ENCODE measurements around the gene FUZ. TPM values are rescaled to one million over a fixed set of nuclear protein-coding genes. Genes with fewer than 3 reads are reported as not detected.
A peak's percentile ranks its signal among the peaks of the same experiment; 100 is the strongest.

FUZ gene
- total and polyA plus RNA-seq, 10 donors, result 10.7 to 22.1 (median 16.8) TPM

DNA sequence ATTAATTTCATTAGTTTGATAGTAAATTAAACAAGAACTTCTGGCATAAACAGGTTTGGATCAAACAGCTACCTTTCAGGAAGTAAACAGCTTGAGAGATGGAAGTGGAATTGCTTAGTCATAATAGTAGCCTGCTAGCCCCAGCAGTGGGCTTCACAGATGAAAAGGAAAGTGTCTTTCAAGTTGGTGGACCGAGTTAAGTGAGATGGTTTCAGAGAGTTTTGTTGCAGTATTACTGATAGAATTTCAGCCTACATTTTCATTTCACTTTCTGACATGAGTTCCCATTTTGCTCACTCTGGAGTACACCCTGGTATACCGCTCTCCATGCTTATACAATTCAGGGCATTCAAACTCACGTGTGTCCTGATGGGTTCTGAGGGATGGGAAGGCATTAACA, 35.8 kb upstream of the FUZ start:
- TF ChIP-seq, protein P1, sequence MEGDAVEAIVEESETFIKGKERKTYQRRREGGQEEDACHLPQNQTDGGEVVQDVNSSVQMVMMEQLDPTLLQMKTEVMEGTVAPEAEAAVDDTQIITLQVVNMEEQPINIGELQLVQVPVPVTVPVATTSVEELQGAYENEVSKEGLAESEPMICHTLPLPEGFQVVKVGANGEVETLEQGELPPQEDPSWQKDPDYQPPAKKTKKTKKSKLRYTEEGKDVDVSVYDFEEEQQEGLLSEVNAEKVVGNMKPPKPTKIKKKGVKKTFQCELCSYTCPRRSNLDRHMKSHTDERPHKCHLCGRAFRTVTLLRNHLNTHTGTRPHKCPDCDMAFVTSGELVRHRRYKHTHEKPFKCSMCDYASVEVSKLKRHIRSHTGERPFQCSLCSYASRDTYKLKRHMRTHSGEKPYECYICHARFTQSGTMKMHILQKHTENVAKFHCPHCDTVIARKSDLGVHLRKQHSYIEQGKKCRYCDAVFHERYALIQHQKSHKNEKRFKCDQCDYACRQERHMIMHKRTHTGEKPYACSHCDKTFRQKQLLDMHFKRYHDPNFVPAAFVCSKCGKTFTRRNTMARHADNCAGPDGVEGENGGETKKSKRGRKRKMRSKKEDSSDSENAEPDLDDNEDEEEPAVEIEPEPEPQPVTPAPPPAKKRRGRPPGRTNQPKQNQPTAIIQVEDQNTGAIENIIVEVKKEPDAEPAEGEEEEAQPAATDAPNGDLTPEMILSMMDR (IDR thresholded peaks at IDR 0.05 in 8 of 11, conservative IDR thresholded peaks at IDR 0.05 in 3 of 11), result no peak
- TF ChIP-seq POLR2AphosphoS5 (IDR thresholded peaks at IDR 0.05) (no peak), POLR2A (IDR thresholded peaks at IDR 0.05) (no peak)
- intact Hi-C loops (cut with DNase I; ENCODE audit: low total_unique reads), result no loop called here
- peak overlapping the region in 4 of 8 donors; percentile 18 to 99 (median 42) for H3K27ac ChIP-seq
- no peak for DNase-seq
- H3K4me1 ChIP-seq, result peaks cover 14 to 74% (median 54%) of the 10 kb centered on the region in 6 donors
- peaks cover 0 to 5% (median 0%) of the 10 kb centered on the region in 7 donors for H3K27me3 ChIP-seq (replicated peaks in 1 of 7)
- peaks cover 0 to 6% (median 0%) of the 10 kb centered on the region in 8 donors for H3K9me3 ChIP-seq
- no peak overlapping the region for H3K4me3 ChIP-seq
- no peaks in the 10 kb centered on the region for H3K36me3 ChIP-seq
- 69 to 82% (median 76%) methylated on average over 3 of the region's 3 CpGs for WGBS, 5 donors

DNA sequence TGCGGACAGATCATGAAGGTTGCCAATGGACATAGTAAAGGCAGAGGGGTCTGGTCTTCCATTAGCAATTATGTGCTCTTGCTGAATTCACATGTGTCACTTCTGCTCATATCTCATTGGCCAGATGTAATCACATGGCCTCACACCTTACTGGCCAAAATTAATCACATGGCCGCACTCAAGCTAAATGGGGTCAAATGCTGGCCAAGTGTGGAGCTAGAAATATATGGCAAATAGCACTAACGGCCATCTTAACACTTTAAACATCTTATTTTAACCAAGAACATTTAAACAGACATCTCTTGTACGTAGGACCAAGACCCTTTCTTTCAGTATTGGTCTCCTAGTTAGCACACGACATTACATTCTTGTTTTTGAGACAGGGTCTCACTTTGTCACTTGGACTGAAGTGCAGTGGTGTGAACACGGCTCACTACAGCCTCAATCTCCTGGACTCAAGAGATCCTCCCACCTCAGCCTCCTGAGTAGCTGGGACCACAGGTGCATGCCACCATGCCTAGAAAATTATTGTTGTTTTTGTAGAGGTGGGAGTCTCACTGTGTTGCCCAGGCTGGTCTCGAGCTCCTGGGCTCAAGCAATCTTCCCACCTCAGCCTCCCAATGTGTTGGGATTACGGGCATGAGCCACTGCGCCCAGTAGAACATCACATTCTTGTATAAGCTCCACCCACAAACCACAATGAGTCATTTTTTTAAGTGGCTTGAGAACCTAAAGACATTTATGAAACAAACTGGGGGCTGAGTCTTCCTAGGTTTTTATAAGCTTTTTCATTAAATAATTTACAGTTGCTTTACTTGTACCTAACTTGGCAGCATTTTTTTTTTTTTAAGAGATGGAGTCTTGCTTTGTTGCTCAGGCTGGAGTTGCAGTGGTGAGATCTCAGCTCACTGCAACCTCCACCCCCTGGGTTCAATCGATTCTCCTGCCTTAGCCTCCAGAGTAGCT, 34.9 kb upstream of the FUZ start:
- 66 to 82% (median 70%) methylated on average over 10 of the region's 10 CpGs for WGBS, 5 donors
- Histone ChIP-seq H3K4me1 (peaks cover 9 to 74% (median 46%) of the 10 kb centered on the region in 6 donors), H3K27ac (peak overlapping the region in 4 of 8 donors; percentile 18 to 99 (median 42)), H3K36me3 (no peaks in the 10 kb centered on the region), H3K9me3 (peaks cover 0 to 6% (median 0%) of the 10 kb centered on the region in 8 donors), H3K4me3 (no peak overlapping the region), H3K27me3 (replicated peaks in 1 of 7) (peaks cover 0 to 5% (median 0%) of the 10 kb centered on the region in 7 donors)
- intact Hi-C loops (cut with DNase I; ENCODE audit: low total_unique reads), result no loop called here
- no peak for DNase-seq
- no peak for TF ChIP-seq POLR2A (IDR thresholded peaks at IDR 0.05)
- no peak for TF ChIP-seq POLR2AphosphoS5 (IDR thresholded peaks at IDR 0.05)
- TF ChIP-seq, protein P1 (IDR thresholded peaks at IDR 0.05 in 8 of 11, conservative IDR thresholded peaks at IDR 0.05 in 3 of 11), result no peak

DNA sequence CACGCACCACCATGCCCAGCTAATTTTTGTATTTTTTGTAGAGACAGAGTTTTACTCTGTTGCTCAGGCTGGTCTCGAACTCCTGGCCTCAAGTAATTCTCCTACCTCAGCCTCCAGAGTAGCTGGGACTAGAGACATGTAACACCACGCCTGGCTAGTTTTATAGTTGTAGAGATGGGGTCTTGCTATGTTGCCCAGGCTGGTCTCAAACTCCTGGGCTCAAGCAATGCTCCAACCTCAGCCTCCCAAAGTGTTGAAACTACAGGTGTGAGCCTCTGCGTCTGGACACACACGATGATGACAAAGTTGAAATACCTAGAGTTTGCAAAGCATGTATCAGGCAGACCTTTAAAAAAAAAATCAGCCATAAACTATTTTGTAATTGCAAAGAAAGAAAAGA, 33.3 kb upstream of the FUZ start:
- TF ChIP-seq POLR2AphosphoS5 (IDR thresholded peaks at IDR 0.05), result no peak
- no peak for TF ChIP-seq POLR2A (IDR thresholded peaks at IDR 0.05)
- TF ChIP-seq, protein P1 (IDR thresholded peaks at IDR 0.05 in 8 of 11, conservative IDR thresholded peaks at IDR 0.05 in 3 of 11), result no peak
- DNase-seq, result no peak
- peaks cover 0 to 6% (median 0%) of the 10 kb centered on the region in 8 donors for H3K9me3 ChIP-seq
- intact Hi-C loops (cut with DNase I; ENCODE audit: low total_unique reads), result no loop called here
- no peak overlapping the region for H3K27ac ChIP-seq
- no peaks in the 10 kb centered on the region for H3K36me3 ChIP-seq
- no peaks in the 10 kb centered on the region for H3K27me3 ChIP-seq (replicated peaks in 1 of 7)
- WGBS, 5 donors, result 70 to 89% (median 82%) methylated on average over 5 of the region's 5 CpGs
- peaks cover 0 to 62% (median 33%) of the 10 kb centered on the region in 6 donors for H3K4me1 ChIP-seq
- no peak overlapping the region for H3K4me3 ChIP-seq

DNA sequence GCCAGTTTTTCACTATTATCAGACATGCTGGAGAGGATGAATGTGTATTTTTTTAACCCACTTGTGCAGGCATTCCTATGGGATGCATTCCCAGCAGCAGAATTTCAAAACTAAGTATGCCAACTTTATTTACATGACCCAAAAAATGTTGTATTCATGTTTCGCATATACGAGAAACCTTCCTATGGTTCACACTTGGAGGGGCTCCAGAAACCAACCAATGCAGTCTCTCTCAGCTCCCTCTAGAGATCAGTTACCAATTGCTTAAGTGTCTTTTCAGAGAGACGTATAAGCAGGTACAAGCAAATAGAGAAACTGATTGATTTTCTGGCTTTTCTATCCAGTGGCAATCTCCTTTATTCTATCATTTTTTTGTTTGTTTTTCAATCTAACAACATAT, 32.3 kb upstream of the FUZ start:
- peaks cover 0 to 6% (median 0%) of the 10 kb centered on the region in 8 donors for H3K9me3 ChIP-seq
- WGBS, 5 donors, result 62 to 85% (median 67%) methylated on average over 3 of the region's 3 CpGs
- TF ChIP-seq, protein P1 (IDR thresholded peaks at IDR 0.05 in 8 of 11, conservative IDR thresholded peaks at IDR 0.05 in 3 of 11), result no peak
- no peak for TF ChIP-seq POLR2A (IDR thresholded peaks at IDR 0.05)

More for the DNA sequence above, 32.3 kb upstream of the FUZ start:
- Histone ChIP-seq H3K36me3 (peaks cover 0 to 9% (median 2%) of the 10 kb centered on the region in 6 donors), H3K4me1 (peaks cover 0 to 61% (median 32%) of the 10 kb centered on the region in 6 donors), H3K4me3 (no peak overlapping the region), H3K27me3 (replicated peaks in 1 of 7) (no peaks in the 10 kb centered on the region), H3K27ac (no peak overlapping the region)
- intact Hi-C loops (cut with DNase I; ENCODE audit: low total_unique reads), result no loop called here
- DNase-seq, result no peak
